NT2/D1 (cell line): ENCODE data around the gene PLEKHG4B.

Source experiments
- SUZ12 ChIP-seq: IDR thresholded peaks from 2 replicates; pipeline ENCODE4 v1.6.1; 2011; ENCODE audit not compliant: insufficient read length, insufficient read depth; ENCODE audit errors: extremely low read depth
- ZNF274 ChIP-seq: IDR thresholded peaks from 2 replicates; pipeline ENCODE4 v1.6.1; 2011; ENCODE audit warnings: mild to moderate bottlenecking, low read depth, low read length

GRCh38 chr5:219460-219863 lies 127.5 kb downstream of the PLEKHG4B start:
- TF ChIP-seq SUZ12 (no peak), ZNF274 (no peak)
